Suppressor macrophage treated with lipopolysaccharide for 1 hour (primary cell): ENCODE measurements around the gene RNF214.

Experiments used
- DNase-seq, 3 donors: peaks; one replicate each; pipeline ENCODE4 v3.0.0-alpha.2; 2020 to 2022

RNF214 gene

DNA sequence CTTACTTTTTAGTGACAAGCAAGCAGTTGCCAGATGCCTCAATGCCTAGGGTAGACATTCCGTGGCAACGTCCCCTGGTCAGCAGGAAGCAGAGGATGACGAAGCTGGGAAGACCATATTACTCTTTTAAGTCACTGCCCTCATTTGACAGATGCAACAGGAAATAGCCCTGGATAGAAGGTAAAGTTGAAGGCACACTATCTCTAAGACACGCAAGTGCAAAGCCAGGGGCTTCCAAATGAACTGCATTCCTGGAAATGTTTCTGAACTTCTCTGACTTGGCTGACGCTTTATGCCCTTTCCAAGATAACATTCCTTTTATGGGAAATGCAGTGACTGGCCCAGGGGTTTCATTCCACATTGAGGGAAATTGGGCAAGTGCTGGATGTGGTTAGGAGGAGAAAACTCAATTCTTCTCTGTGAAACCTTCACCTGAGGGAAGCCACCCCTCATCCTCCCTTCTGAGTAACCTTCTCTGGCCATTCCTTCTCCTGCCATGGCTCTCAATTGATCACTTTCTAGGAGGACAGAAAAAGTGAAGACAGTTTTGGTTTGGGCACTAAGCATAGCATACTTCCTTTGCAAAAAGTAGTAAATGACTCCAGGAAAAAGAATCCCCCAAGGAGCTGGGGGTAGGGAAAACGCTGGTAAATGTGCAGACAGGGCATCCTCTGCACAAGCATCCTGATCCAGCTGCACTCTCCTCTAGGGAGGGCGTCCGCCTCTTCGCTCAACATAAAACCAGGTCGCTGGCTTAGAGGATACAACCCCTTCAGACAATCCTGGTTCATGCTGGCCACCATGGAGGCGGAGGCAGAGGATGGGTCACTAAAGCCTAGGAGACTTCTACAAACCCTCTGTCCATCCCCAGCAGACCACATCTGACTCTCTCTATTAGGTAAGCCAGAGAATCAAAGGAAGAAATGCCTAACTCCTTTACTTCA is 15.1 kb upstream of the RNF214 start:
- no peak for DNase-seq

DNA sequence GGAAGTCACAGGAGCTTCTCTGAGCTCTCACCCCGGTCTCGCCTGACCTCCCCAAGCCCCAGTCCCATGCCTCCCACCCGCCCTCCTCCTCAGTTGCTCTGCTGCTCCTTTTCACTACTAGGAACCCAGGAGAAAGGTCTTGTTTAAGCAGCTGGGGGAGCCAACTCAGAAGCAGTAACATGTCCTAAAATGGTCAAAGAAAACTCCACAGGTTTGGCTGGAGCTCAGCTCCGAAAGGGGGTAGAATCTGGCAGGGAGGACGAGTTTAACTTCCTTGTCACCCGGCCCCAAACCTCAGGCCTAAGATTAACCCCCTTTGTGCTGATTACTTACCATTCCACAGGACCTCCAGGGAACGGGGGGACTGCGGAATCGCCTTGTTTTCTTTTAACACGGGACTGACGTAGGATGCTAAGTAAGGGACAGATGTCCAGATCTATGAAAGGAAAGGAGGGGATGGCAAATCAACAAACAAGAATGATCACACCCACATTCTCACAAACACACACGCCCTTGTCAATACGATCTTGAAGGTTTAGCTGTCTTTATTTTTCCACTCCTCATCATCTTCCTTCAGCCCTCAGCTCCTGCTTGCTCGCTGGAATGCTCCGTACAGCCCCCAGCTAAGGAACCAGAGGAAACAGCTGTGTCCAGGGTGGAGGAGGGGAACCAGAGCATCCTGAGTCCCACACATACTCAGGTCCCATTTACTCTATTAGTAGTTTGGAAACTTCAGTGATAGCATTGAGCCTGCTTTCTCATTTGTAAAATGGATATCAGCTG is 14.1 kb upstream of the RNF214 start:
- DNase-seq: no peak

DNA sequence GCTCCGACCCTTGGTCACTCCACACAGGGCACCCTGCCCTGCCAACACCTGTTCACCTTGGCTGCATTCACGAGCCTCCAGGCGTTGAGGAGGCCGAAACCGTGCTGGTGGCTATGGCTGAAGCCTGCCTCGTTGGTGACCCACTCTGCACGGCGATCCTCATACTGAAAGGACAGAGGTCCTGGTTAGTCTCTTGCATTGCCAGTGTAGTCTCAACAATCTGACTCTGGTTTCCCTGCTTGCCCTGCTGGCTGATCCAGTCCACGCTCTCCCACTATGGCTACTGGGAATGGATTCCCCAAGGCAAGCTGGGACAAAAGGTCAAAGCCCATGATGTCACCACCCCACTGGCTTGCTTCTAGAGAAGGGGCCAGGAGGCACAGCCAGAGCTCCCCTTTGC is 13.5 kb upstream of the RNF214 start:
- no peak for DNase-seq

DNA sequence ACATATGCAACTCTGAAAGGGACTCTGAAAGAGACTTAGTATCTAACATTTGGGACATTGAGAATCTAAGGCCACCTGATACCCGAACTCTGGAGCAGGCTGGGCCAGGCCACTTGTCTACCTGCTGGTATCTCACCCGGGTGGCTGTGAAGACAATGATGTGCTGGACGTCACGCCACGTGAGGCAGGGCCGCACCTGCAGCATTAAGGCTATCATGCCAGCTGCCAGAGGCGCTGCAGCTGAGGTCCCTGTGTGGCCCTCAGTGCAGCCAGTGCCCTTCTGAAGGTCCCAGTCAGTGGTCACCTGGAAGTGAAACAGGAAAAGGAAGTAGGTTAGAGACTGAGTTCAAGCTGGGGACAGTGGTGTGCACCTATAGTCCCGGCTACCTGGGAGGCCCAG is 13.0 kb upstream of the RNF214 start:
- no peak for DNase-seq

GRCh38 chr11:117219995-117220394 is 12.5 kb upstream of the RNF214 start:
- DNase-seq: no peak

DNA sequence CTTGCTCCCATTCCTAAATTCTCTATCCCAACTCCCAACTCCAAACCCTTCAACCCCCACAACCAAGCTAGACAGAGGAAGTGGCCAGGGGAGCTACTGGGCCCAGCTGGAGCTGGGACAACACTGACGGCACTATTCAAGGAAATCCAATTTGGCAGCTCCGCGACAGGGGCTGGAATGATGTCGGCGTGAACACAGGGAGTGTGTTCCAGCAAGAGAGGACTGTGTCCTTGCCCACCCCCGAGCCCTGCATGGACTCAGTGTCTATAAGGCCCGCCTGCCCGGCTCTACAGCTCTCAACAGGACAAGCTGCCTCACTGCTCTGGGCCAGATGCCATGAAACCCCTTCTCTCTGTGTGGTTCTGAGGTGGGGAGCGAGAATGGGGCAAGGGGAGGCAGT is 11.9 kb upstream of the RNF214 start:
- DNase-seq: no peak

DNA sequence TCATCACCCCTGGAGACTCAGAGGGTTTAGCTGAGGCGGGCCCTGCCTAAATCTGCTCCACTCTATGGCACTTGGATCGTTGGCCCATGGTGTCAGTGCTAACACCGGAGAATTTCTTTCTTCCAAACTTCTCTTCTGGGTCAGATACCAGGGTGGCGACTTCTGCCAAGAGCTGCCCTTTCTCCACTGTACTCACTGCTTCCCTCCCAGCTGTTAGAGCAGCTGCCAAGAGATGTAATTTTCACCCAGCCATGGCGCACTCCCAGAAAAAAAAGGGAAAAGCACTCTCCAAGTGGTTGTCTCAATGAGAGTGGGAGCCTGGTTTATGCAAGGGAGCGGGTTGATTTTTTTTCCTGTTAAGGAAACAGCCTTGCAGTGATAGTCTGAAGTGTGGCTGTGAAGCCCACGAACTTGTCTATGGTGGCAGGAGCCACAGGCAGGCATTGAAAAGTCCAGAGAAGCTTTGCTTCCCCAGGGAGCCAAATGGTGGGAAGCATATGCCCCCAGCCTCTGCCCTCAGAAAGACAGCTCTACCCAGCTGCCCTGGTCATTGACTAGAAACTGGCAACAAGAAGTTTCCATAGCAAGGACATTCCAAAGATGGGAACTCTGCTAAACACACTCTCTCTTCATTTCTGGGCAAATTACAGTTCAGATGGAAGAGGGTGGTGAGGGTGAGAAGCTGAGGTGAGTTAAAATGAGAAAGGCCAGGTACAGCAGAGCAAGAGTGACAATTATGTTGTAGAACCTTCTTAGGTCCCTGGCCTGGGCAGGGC is 11.3 kb upstream of the RNF214 start:
- DNase-seq: no peak

DNA sequence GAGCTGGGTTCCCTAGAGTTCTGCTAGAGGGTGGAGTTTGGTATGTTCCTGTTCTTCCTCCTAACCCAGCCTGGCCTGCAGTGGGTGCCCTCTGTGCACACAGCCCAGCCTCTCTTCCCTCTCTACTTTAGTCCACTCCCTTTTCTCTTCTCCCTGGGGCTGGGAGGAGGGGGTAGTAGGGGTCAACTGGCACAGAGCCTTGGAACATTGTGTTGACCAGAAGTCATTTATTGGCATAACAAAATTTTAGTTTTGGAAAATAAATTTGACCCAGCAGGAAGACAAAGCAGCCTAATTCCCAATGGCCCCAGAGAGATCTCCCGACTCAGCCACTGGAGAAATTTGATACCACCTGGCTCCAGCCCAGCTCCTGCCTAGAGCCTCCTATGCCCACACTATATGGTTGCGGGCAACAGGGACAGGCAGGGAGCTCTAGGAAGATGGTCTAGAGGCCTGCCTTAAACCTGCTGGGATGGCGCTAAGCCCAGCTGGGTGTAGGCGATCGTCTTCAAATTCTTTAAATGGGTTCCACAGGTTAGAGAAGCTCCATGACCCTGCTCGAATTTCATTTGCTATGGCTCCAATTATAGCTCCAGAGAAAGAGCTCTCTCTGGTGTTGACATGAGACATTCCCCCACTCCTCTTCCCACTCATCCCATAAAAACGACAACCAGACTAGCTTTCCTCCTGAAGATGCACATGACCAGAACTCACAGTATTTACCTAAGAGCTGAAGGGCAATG is 10.5 kb upstream of the RNF214 start:
- DNase-seq: no peak

GRCh38 chr11:117222991-117223740 is 9.3 kb upstream of the RNF214 start:
- DNase-seq: no peak

GRCh38 chr11:117223741-117224689 is 8.5 kb upstream of the RNF214 start:
- DNase-seq: no peak

- no peak for DNase-seq
Observed at GRCh38 chr11:117225553-117226170, 6.8 kb upstream of the RNF214 start.

GRCh38 chr11:117226388-117227385 is 5.8 kb upstream of the RNF214 start:
- DNase-seq: peak; percentile 77 to 91 (median 86)

GRCh38 chr11:117228091-117228490 is 4.4 kb upstream of the RNF214 start:
- DNase-seq: no peak

- DNase-seq: no peak
Observed at GRCh38 chr11:117229411-117229810, 3.1 kb upstream of the RNF214 start.

GRCh38 chr11:117229931-117230285 is 2.6 kb upstream of the RNF214 start:
- no peak for DNase-seq

DNA sequence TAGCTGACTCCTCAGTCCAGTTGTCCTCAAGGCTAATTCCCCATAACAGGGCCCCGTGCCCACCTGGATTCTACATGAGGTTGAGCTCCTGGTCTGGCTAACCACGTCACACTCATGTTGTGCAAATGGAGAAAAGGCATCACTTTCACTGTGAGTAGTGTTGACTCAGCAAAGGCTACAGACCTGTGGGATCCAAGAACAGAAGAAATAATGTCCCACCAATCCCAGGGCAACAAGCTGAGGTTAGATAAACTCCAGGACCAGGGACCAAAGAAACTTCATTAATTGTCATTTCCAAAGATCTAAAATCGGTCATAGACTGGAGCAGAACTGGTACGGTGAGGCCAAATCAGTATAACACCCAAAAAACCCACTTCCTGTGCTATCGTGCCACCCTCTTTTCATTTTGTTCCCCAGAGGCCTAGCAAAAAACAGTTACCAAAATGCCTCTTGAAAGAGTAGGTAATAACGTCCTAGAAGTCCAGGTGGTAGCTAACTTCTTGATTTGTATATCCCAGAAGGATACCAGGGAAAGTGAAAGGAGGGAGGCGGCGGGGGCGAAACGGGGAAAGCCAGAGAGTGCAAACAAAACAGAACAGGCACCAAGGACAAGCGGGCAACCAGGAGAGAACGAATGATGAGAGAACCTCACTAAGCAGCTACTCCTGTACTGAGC is 2.0 kb upstream of the RNF214 start:
- no peak for DNase-seq

- peak in 2 of 3 donors; percentile 12 to 22 for DNase-seq
Observed at GRCh38 chr11:117230999-117231841, 1.3 kb upstream of the RNF214 start.

DNA sequence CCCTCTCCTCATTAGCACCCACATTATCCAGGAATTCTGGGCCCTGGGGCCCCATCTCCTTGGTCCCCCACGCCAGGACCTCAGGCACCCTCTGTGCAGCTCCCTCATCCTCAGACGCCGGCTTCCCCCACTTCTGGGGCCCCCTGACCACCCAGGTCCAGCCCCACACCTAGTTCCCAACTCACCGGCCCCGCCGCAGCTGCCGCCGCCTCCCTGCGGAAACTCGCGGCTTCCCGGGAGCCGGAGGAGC is 704 bp upstream of the RNF214 start, which contains the start of gene PCSK7:
Gene PCSK7, minus strand, starts transcription at position 232 of the 250 bp plus-strand sequence. CDS start 2,229 bp downstream, outside the sequence.
- no peak for DNase-seq
